HG02981 (cell line): ENCODE measurements around the gene FBXO4.
A peak's percentile ranks its signal among the peaks of the same experiment; 100 is the strongest.

Experiments
- ATAC-seq: cut with Tn5 transposase; IDR thresholded peaks from one replicate; pipeline ENCODE4 v1.9.1; 2021; ENCODE audit warnings: mild to moderate bottlenecking, moderate library complexity; ENCODE audit not compliant: unreplicated experiment

The FBXO4 gene, protein sequence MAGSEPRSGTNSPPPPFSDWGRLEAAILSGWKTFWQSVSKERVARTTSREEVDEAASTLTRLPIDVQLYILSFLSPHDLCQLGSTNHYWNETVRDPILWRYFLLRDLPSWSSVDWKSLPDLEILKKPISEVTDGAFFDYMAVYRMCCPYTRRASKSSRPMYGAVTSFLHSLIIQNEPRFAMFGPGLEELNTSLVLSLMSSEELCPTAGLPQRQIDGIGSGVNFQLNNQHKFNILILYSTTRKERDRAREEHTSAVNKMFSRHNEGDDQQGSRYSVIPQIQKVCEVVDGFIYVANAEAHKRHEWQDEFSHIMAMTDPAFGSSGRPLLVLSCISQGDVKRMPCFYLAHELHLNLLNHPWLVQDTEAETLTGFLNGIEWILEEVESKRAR

DNA sequence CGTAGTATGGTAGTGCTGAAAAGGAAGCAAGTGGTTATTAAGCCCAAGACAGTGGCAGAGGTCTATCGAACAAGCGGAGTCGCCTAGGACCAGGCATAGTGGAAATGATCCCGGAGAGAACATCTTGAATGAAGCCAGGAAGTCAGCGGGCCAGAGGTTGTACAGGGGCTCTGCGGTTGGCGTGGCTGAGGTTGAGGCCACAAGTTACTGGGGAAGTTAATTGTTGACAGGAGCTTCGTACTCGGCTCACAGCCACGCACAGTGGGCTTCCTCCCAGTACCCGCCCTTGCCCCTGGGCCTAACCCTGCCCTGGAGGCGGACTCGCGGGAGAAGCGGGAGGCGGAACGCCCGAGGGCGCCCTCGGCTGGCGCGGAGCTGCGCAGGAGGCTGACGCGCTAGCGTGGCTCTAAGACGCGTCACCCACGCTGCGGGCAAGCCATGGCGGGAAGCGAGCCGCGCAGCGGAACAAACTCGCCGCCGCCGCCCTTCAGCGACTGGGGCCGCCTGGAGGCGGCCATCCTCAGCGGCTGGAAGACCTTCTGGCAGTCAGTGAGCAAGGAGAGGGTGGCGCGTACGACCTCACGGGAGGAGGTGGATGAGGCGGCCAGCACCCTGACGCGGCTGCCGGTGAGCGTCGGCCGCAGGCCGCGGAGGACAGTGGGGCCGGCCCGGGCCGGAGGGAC lies at the start of gene FBXO4:
Gene FBXO4, plus strand, starts transcription at position 410 of the 683 bp plus-strand sequence. Its CDS starts 29 bp downstream, at position 439.
- peak; percentile 81 for ATAC-seq

DNA sequence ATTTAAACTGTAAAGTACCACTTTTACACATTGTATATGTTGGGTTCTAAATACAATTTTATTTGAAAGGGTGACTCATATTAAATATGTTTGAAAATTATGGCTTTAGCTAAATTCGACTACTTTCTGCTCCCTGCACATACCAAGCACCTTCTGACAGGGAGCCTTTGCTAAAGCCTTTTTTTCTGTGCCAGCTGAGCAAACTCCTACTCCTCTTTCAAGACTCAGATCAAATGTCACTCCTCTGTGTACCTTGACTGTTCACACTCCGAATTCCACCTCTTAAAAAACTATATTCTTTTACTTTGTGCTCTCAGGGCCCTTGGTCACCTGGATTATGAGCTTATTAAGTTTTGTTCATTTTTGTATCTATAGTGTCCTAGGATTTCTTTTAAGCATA lies 48.4 kb upstream of the FBXO4 start:
- no peak for ATAC-seq

DNA sequence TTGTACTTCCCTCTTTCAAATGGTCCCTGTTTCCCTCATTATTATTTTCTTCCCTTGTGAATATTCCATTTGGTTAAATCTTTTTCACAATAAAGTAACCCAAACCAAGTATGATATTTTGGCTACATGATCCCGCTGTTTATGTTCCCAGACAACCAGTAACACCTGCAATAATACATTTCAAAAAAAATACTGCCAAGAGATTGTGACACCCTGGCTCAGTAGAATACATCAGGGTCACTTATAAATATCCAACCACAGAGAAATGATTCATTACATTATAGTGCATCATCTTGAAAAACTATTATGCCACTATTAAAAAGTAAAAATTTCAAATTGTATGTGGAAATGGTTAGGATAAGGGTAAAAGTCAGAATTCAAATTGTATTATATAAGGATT lies 47.7 kb upstream of the FBXO4 start:
- no peak for ATAC-seq

DNA sequence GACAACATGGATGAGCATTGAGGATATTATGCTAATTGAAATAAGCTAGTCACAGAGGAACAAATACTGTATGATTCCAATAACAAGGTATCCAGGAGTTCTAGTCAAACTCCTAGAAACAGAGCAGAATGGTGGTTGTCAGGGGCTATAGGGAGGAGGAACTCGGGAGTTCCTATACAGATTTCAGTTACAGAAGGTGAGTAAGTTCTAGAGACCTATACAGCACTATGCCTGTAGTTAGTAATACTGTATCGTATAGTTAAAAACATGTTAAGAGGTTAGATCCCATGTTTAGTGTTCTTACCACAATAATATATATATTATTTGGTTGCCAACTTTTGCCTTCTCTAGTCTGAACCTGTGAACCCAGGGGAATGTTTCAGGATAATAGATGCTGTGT lies 46.9 kb upstream of the FBXO4 start:
- peak; percentile 42 for ATAC-seq

DNA sequence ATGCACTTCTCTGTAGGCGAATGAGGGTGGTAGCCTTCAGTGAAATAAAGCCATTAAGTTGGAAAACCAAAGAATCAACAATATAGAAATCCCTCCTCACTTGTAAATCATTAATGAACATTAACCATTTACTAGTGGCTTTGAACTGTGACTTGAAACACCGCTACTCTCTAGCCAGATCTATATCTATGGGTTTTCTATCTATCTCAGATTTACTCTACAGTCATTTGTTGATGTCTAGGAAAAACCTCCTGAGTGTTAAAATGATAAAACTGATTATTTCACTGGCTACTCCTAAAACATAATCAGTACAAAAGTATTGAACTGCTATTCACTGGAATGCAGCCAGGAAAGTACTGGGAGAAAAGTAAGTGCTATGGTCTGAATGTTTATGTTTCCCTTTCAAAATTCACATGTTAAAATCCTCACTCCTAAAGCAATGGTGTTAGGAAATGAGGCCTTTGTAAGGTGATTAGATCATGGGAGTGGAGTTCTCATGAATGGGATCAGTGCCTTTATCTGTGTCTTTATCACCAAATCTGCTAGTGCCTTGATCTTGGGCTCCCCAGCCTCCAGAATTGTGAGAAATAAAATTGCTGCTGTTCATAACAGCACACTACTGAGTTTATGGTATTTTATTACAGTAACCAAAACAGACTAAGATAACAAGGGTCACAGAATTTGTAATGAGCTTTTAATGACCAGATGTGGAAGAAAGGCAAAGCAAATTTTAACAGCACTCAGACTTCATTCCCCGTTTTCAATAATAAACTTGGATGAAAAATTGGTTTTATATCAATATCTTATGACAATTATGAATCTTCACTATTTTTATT lies 46.2 kb upstream of the FBXO4 start:
- peak; percentile 76 for ATAC-seq

DNA sequence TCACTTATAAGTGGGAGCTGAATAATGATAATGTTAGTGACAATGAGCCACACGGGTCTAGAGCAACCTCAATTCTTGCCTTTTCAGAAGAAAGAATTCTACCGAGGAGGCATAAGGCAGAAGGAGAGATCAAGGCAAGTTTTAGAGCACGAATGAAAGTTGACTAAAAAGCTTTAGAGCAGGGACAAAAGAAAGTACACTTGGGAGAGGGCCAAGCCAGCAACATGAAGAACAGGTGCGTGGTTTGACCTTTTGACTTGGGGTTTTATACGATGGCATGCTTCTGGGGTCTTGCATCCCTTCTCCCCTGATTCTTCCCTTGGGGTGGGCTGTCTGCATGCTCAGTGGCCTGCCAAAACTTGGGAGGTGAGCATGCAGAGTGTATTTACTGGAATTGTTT lies 42.3 kb upstream of the FBXO4 start:
- no peak for ATAC-seq

DNA sequence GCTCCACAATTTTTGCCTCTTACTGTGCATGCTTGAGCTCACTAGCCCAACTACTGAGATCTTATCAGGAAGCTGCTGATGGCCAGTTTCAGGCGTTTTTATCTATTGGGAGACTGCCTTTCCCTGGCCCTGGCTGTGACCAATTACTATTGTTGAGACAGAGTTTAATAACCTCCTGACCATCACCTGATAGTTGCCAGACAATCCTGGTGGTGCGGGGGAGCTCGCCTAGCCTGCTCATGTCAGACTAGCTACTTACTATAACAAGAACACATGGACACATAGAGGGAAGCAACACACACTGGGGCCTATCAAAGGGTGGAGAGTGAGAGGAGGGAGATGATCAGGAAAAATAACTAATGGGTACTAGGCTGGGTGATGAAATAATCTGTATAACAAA lies 41.8 kb upstream of the FBXO4 start:
- no peak for ATAC-seq

DNA sequence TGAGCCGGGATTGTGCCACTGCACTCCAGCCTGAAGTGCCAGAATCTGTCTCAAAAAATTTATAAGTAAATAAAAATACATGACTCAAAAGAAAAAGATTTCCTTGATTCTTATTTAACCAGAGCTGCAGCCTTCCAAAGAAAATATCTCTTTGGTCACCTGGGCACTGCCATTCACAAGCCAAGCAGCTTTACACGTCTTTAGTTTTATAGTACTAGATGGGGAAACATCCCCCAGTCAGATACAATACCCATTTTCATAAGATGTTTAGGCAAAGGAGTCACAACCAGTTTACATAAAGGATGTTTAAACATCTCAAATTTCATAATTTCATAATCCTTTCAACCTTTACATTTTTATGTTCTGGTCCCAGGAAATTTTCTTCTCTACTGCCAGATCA lies 41.1 kb upstream of the FBXO4 start:
- ATAC-seq, result no peak

DNA sequence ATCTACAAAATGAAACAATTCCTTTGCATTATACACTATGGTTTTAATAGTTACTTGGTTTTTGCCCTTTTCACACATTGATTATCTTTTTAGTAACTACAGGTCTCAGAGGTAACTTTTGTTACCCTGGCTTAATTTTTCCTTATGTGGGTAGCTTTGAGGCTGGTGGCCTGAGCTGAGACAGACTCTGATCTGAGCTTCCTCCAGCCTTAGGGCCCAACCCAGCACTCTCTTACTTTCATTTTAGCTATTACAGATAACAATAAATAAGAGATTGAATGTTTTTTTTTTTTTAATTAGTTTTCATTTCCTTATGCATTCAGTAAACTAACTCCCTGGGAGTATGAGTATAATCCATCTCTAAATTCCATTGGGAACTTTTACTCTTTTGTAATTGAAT lies 39.8 kb upstream of the FBXO4 start:
- no peak for ATAC-seq

DNA sequence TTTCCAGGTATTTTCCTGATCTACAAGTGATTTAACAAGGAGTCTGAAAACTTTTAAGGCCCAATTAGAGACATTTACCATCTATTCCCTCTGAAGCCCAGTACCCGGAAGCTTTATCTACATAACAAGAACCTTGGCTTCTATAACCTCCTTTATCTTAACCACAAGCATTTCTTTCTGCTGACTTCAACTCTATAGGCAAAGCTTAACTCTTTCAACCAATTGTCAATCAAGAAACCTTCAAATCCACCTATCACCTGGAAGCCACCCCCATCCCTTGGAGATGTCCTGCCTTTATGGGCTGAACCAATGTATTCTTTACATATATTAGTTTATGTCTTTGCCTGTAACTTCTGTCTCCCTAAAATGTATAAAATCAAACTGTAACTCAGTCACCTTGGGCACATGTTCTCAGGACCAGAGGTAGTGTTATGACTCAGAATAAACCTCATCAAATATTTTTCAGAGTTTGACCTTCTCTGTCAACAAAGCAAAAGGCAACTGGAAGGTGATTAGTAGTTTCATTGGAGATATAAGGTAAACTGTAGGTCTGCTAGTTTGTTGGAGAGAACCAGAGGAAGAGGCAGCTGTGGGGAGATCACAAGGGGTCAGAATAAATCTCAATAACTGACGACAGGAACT lies 33.9 kb upstream of the FBXO4 start:
- no peak for ATAC-seq

DNA sequence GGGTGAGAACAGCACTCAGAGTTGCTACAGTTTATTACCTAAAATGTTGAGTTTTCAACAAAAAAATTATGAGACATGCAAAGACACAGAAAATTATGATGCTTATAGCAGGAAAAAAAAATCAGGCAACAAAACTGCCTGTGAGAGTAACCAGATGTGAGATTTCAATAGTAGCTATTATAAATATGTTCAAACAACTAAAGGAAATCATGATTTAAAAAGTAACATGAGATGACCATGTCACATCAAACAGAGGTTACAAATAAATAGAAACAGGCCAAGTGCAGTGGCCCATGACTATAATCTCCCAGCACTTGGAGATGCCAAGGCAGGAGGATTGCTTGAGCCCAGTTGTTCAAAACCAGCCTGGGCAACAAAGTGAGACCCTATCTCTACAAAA lies 33.0 kb upstream of the FBXO4 start:
- ATAC-seq, result no peak

DNA sequence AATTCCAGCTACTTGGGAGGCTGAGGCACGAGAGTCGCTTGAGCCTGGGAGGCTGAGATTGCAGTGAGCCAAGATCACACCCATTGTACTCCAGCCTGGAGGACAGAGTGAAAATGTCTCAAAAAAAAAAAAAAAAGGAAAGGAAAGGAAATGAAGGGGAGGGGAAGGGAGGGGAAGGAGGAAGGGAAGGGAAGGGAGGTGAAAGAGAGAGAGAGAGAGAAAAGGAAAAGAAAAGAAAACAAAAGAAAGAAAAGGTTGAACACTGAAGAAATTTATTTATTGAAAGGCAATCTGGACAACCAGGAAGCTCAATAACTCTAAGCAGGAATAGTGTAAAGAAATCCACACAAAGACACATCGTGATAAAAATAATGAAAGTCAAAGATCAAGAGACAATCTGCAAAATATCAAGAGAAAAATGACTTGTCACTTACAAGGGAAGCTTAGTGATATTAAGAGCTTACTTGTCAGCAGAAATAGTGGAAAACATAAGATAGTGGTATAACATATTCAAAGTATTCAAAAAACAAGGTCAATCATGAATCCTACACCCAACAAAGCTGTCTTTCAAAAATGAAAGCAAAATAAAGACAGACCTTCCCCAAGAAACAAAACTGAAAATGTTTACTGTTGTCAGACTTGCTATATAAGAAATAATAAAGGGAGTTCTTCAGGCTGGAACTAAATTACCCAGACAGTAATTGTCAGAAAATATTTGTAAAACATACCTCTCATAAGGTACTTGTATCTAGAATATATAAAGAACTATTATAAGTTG lies 31.8 kb upstream of the FBXO4 start:
- ATAC-seq, result peak; percentile 63

DNA sequence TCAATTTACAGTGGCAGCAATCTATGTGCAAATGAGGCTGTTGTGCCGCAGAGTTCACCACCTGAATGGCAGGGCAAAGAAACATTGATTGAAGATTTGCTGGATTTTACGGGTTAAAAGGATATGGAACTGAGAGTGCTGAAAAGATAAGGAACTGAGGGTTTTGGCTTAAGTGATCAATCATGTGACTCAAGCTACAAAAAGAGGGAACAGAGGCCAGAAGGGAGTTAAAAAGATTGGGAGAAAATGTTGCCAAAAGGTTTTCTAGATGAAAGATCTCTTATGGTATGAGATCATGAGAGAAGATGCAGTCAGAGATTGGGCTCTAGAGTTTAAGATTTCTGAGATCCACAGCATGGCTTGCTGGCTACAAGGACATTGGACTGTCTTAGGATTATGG lies 28.9 kb upstream of the FBXO4 start:
- no peak for ATAC-seq

DNA sequence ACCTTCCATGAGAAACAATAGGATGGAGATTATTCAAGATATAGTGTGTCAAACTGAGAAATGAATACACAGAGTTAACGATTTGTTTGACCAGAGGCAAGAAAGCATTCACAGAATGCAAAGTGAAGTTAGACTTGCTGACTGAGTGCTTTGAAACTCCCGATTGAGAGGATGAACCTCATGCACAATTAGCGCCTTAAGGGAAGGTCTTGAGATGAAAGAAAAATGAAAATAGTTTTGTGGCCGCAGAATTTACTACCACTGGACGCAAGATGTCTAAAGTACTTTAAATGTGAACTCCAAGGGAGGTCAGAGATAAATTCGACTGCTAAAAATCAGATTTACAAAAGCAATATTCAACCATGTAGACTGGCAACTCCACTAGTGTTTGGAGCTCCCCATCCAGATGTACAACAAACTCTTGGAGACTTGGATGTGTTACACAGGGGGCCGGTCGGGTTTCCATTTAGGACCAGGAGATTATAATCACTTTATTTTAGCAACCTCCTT lies 21.6 kb upstream of the FBXO4 start:
- no peak for ATAC-seq

DNA sequence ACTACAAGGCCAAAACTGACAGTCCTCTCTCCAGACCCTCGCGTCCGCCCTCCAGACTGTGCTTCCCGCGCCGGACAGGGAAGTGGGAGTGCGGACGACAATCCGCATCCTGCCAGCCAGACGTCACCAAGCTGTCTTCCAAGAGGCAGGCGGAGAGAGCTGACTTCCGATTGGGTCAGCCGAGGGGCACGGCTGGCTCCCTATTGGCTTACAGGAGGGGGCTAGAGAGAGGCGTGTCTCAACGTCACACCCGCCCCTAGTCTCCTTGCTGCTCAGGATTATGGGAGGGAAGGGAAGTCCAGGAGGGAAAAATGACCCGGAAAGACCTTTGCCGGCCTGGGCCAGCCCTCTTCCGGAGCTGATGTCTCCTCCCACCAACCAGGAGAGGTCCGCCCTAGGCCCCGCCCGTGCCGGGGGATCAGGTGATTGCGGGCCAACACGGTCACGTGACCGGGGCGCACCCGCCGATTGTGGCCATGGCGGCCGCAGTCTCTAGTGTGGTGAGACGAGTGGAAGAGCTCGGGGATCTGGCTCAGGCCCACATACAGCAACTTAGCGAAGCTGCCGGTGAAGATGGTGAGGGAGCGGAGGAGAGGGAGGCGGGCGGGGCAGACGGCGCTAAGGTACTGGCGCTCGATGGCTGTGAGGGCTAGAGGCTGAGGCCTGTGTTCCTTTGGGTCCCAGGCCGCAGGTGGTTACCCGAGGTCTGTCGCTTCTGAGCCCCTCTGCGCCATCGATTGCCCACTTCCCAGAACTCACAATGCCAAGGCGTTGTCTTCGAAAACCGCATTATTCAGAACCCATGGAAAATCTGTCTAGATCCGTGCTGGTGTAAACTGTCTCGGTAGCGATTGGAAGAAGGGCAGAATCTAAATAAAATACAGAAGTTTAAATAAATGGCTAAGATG lies 20.9 kb upstream of the FBXO4 start, which contains the start of gene RIMOC1:
Gene RIMOC1, plus strand, starts transcription at position 453 of the 908 bp plus-strand sequence. Its CDS starts 24 bp downstream, at position 477.
- peak; percentile 98 for ATAC-seq

DNA sequence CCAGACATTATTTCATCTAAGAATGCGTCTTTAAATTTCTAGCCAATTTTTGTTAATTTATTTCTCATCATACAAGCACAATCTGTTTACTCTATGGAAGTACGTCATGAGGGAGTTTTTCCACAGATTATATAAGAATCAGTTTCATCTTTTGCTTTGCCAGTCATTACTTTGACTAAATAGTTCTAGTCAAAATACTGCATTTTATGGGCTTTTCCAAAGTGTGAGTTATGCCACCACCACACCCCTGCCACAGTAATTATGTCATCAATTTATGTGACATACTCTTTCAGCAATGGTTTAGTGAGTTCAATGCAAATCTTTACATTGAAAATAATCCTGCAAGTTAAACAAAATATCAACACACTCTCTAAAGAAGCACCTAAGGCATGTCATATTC lies 18.9 kb upstream of the FBXO4 start:
- ATAC-seq, result no peak

DNA sequence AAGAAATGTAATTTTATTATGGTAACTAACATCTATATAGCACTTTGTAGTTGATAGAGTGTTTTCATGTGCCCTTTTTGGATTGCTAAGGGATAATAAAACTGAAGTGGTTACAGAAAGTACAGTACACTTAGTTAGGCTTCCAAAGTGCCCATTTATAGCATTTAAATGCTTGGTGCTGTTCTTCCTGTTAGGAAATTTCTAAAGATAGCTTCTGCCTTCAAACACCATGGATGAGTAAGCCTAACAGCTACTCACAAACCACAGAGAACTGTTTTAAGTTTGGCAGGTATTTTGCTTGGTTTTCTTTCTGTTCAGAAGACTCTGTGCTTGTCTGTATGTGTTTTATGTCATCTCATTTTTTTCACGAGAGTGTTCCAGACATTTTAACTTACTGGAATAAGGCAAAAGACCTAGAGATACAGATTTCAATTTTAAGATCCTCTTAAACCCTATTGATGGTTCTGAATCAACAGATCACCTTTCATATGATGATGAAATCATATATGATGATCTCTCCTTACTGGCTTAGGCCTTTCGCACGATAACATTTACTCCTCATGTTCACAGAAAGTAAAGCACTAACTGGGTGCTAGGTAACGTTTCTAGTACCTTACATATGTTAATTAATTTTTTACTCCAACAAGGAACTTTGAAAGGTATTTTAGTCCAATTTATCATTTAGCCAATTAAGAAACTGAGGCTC lies 16.6 kb upstream of the FBXO4 start:
- no peak for ATAC-seq

DNA sequence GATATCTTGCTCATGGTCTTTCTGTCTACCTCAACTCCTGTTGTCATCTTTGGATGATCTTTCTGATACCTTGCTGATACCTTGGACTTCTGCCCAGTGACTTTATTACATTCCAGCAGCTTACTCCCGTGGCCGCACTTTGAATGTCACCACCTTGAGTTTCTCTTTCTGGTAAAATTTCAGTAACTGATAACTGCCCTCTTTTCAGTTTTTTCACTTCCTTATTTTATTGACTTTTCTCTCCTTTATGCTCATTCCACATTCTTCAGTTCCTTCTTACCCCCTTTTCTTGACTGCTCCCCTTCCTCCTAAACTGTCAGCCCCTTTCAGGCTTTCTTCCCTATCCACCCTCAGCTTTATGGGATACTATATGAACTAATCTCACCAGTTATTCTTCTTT lies 7.0 kb upstream of the FBXO4 start:
- peak; percentile 43 for ATAC-seq
